G401 (cell line): ENCODE data around the gene GNAI2. TPM values are rescaled to one million over a fixed set of nuclear protein-coding genes. Genes with fewer than 3 reads are reported as not detected.
"Not testable (repeated sequence)": the region's sequence is repeated elsewhere in the genome, so short reads cannot be mapped to it uniquely, and the experiment has no call there.

Experiments used
- DNase-seq: peaks from one replicate; pipeline ENCODE4 v3.0.0-alpha.2; 2015; ENCODE audit warnings: low spot score
- in situ Hi-C: cut with HindIII; loops from 2 replicates; pipeline ENCODE4 v1.10.0; 2016; ENCODE audit warnings: low sequenced_read_pairs, mixed read lengths
- total RNA-seq: library from RNA; depleted of rRNA; stranded (reverse); fragments of >200 nt; shearing (Covaris generic); gene quantifications from 2 replicates; pipeline ENCODE4 v1.2.3, GENCODE V29; 2014

Gene GNAI2
- total RNA-seq, 1 experiment from 2014 or later = 104 TPM

- in situ Hi-C loops = loop anchor here (5.0 kb wide), 1 partner anchor 86 kb away; the partner anchor contains the start of gene TUSC2
- no peak for DNase-seq
Observed at GRCh38 chr3:50241163-50241562, 5.2 kb downstream of the GNAI2 start.

- in situ Hi-C loops = loop anchor here (5.0 kb wide), 1 partner anchor 85 kb away; the partner anchor contains the start of gene TUSC2
- no peak for DNase-seq
Observed at GRCh38 chr3:50241713-50242380, 5.8 kb downstream of the GNAI2 start.

DNA sequence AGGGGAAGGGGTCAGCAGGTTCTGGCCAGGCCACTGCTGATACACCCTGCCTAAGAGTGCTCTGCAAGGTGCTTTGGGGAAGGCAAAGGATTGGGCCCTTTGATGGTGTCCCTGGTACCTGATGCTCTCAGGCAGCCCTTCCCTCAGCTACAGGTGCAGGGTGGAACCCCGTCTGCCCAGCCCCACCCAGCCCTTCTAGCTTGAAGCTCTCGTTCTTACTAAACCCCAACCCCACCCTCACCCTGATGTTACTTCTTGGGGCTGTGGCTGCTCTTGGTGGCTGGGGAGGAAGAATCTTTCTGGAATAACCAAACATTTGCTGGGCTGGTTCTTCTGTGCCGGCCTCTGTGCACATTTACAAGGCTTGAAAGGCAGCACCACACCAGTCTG is 6.4 kb downstream of the GNAI2 start:
- no peak for DNase-seq
- in situ Hi-C loops = loop anchor here (5.0 kb wide), 1 partner anchor 85 kb away; the partner anchor contains the start of gene TUSC2

DNA sequence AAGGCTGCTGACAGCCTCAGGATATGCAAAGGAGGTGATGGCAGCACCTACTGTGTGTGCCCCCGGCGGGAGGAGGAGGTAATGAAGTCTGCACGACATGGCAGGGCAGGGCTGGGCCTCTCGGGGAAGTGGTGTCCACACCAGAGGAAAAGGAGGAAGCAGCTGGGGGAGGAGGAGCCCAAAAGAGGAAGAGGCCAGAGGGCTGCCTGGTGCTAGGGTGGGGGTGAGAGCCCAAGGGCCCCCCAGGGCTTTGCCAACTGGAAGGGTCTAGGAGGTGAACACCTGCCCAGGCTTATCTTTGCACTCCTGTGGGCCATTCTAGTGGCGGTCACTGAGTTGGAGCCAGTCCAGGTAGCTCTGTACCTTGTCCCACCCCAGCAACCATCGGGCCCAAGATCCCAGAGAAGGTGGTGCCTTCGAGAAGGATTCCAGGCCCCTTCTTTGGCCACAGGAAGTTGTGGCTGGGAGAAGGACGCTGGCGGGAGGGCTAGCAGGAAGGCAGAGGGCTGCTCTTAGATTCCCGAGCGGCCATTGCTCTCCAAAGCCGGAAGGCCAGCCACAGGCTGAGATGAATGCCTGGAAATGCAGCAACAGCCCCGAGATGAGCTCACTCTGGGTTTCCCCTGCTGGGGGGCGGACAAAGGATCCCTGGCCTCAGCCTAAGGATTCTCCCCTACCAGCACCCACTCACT is 7.0 kb downstream of the GNAI2 start:
- in situ Hi-C loops = loop anchor here (5.0 kb wide), 1 partner anchor 84 kb away; the partner anchor contains the start of gene TUSC2
- DNase-seq = no peak

DNA sequence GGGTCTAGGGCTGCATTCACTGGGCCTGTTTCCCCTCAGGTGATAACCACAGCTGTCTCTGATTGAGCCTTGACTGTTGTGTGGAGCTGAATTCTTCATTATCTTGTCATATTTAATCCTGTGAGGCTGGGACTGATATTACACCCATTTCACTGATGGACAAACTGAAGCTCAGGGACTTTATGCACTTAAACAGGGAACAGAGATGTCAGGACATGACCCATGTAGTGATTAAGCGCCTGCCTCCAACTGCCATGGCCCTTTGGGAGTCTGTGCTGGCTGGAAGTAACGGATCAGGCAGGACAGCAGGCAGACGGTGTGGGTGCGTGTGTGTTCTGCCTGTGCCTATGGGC is 7.5 kb downstream of the GNAI2 start:
- in situ Hi-C loops = loop anchor here (5.0 kb wide), 1 partner anchor 84 kb away; the partner anchor contains the start of gene TUSC2
- no peak for DNase-seq

DNA sequence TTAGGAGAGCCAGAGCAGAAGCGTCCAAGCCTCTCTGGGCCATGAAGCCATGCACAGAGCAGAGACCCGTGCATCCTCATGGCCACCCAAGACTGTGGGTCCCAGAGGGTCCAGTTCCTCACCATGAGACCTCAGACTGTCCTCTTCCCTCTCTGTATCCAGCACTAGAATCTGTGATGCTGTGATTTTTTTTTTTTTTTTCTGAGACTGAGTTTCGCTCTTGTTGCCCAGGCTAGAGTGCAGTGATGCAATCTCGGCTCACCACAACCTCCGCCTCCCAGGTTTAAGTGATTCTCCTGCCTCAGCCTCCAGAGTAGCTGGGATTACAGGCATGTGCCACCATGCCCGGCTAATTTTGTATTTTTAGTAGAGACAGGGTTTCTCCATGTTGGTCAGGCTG is 8.8 kb downstream of the GNAI2 start:
- in situ Hi-C loops = loop anchor here (5.0 kb wide), 1 partner anchor 82 kb away; the partner anchor contains the start of gene TUSC2
- not testable (repeated sequence) for DNase-seq

DNA sequence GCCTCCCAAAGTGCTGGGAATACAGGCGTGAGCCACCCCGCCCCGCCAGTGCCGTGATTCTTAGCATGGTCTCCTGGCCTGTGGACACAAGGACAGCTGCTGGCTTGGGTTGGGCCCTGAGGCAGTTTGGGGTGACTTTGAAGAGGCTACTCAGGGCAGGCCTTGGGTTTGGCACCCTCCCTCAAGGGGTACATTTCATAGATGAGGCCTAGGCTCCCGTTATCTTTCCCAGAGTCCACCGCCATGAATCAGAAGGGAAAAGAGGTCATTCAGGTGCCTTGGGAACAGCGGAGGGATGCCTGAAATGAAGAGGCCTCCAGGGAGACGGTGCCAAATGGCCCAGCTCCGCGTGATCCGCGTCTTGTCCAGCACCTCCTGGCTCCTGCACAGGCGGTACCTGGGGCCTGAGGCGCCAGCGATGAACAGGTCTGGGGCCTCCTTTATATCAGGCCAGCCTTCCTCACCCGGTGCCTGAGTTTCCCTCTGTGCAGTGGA is 9.3 kb downstream of the GNAI2 start:
- in situ Hi-C loops = no loop called here
- no peak for DNase-seq

- in situ Hi-C loops = no loop called here
- peak; percentile 81 for DNase-seq
Observed at GRCh38 chr3:50245831-50246516, 10.0 kb downstream of the GNAI2 start.

GRCh38 chr3:50246517-50246954 is 10.5 kb downstream of the GNAI2 start:
- in situ Hi-C loops = no loop called here
- DNase-seq = no peak

DNA sequence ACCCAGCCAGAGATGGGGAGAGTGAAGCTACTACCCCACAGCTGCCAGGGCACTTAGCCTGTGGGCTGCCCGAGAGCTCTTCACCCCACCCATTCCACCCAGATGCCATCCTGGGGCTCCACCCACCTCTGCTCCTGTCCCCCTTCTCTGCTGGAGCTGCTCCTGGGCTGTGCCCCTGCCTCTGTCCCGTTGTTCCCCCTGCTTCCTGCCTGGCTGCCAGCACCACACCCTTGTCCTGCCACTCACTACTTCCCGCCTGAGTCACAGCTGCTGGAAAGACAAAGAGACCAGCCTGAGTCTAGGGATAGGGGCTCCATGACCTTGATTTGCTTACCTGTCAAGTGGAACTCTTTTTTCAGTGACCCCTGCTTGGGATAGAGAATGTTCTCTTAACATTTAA is 12.4 kb downstream of the GNAI2 start:
- no peak for DNase-seq
- in situ Hi-C loops = no loop called here

DNA sequence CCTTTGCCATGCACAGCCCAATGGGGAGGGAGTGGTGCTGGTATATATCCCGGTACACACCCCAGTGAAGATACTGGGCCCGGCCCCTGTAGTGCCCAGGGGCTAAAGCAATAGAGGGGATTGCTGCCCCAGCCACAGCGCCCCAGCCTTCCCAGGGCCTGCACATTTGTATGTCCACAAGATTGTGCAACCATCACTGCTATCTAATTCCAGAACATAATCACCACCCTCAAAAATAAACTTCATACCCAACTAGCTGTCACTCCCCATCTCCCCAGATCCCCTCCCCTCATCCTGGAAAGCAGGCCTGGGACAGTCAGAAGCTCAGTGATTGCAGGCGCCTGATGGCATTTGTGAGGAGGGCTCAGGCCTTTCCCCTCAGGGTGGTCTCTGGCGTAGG is 13.5 kb downstream of the GNAI2 start:
- no peak for DNase-seq
- in situ Hi-C loops = no loop called here

GRCh38 chr3:50250514-50250913 is 14.5 kb downstream of the GNAI2 start:
- in situ Hi-C loops = no loop called here
- no peak for DNase-seq

DNA sequence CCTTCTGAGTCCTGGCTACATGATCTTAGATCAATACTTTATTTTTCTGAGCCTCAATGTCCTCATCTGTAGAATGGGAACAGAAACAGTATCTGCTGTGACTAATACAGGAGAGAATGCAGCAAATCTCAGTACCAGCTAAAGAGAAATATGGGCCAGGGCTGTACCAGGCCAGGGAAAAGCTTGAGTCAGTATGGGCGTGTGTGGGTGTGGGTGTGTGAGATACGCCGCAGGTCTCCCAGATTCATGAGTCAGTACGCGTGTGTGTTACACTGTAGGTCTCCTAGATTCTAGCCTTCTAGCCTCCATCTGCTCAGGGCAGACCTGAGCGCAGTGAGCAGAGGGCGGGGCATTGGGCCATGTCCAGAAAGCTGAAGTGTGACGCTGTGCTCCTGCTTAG is 15.2 kb downstream of the GNAI2 start:
- in situ Hi-C loops = no loop called here
- peak; percentile 37 for DNase-seq

- in situ Hi-C loops = no loop called here
- DNase-seq = peak; percentile 34
Observed at GRCh38 chr3:50254577-50255250, 18.7 kb downstream of the GNAI2 start.

DNA sequence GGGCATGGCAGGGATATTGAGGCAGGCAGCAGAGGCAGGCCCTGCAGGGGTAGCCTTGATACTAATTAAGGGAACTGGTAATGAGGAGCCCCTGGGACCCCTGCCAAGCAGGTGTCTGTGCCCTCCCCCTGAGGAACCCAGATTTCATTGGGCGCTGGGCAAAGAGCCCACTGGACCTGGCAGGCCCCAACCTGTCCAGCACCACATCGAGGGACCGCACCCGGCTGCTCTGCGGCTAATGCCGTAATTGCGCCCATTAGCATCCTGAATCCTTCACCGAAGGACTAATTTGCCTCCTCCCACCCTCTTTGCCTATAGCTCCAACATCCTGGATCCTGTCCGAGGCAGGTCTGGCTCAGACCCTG is 19.2 kb downstream of the GNAI2 start:
- in situ Hi-C loops = no loop called here

GRCh38 chr3:50256978-50257890 is 21.2 kb downstream of the GNAI2 start:
- in situ Hi-C loops = no loop called here
- peak; percentile 38 for DNase-seq

More for the DNA sequence above, 19.2 kb downstream of the GNAI2 start:
- peak; percentile 30 for DNase-seq

DNA sequence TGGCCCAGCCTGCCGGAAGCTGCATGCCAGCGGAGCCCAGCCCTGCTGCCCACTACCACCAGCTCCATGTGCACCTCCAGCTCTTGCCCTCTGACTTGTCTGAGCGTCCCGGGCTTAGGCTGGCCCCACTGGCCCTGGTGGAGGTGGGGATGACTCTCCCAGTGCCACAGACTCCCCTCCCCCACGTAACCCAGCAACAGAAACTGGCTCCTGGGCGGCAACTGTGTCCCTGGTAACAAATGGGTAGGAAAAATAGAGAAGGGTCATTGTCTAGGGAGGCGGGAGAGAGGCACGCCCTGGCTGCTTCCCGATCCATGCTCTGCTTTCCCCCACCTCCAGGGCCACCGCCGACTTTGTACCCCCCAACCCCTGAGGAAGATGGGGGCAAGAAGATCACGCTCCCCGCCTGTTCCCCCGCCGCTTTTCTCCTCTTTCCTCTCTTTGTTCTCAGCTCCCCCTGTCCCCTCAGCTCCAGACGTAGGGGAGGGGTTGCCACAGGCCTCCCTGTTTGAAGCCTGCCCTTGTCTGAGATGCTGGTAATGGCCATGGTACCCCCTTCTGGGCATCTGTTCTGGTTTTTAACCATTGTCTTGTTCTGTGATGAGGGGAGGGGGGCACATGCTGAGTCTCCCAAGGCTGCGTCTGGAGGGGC is 22.2 kb downstream of the GNAI2 start:
- in situ Hi-C loops = no loop called here
- DNase-seq = no peak

- no peak for DNase-seq
- in situ Hi-C loops = no loop called here
Observed at GRCh38 chr3:50258979-50259378, 23.0 kb downstream of the GNAI2 start.
